GM12864 (cell line): ENCODE results near the gene ANKS1B.
"Not testable (repeated sequence)": the region's sequence is repeated elsewhere in the genome, so short reads cannot be mapped to it uniquely, and the experiment has no call there.

Experiments used
- DNase-seq: peaks from one replicate; pipeline ENCODE4 v3.0.0-alpha.2; 2011; ENCODE audit warnings: low read depth
- H3K4me3 ChIP-seq: 2 replicates; pipeline ENCODE4 v1.5.1; 2011; ENCODE audit warnings: mild to moderate bottlenecking, low read depth, low read length, control low read depth
- TF ChIP-seq, protein P1 (sequence below): IDR thresholded peaks from 2 replicates; pipeline ENCODE4 v1.5.1; 2011; ENCODE audit warnings: low read depth, mild to moderate bottlenecking, moderate library complexity, low read length, control low read depth, inconsistent platforms; ENCODE audit errors: missing control alignments

The ANKS1B gene

DNA sequence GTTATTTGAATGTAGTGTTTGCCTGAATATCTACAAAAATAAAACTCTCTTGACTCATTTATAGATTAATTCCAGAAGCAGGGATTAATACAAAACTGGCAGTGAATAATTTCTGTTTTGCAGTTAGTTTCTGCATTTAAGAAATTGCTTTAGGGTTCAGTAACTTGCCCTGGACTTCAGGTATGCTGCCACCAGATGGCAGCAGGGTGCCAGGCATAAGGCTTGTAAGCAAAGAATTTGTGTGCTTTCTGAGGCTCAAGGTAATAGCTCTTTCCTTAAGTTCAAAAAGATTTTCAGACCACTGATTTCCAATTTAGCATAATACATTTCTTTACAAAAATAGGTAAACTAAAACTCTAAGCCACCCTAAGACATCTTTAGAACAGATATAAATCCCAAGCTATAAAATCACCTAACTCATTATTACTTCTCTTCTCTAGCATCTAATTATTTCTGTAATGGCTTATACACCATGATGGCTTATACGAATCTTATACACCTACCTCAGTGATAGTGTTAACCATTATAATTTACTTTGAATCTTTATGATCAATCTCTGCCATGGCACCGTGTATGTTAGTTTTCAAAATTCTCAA is 941.3 kb downstream of the ANKS1B start:
- peak; percentile 27 for DNase-seq
- H3K4me3 ChIP-seq: no peak overlapping the region
- TF ChIP-seq, protein P1, sequence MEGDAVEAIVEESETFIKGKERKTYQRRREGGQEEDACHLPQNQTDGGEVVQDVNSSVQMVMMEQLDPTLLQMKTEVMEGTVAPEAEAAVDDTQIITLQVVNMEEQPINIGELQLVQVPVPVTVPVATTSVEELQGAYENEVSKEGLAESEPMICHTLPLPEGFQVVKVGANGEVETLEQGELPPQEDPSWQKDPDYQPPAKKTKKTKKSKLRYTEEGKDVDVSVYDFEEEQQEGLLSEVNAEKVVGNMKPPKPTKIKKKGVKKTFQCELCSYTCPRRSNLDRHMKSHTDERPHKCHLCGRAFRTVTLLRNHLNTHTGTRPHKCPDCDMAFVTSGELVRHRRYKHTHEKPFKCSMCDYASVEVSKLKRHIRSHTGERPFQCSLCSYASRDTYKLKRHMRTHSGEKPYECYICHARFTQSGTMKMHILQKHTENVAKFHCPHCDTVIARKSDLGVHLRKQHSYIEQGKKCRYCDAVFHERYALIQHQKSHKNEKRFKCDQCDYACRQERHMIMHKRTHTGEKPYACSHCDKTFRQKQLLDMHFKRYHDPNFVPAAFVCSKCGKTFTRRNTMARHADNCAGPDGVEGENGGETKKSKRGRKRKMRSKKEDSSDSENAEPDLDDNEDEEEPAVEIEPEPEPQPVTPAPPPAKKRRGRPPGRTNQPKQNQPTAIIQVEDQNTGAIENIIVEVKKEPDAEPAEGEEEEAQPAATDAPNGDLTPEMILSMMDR: peak; percentile 83

DNA sequence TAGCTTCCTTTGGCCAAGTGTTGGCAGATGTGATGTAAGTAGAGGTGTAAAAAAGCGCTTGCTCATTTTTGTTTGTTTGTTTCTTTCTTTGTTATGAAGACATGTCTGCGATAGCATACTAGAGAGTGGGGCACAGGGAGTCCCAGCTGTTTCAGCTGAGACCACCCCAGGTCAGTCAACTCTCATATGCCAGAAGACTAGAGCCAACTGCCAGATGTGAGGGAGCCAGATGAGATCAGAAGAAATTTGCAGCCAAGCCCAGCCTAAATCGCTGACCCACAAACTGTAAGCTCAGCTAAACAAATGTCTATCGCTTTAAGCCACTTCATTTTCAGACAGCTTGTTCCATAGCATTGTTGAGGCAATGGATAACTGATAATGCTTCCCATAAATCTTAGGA is 942.5 kb downstream of the ANKS1B start:
- TF ChIP-seq, protein P1: no peak
- no peak for DNase-seq
- H3K4me3 ChIP-seq: no peak overlapping the region

DNA sequence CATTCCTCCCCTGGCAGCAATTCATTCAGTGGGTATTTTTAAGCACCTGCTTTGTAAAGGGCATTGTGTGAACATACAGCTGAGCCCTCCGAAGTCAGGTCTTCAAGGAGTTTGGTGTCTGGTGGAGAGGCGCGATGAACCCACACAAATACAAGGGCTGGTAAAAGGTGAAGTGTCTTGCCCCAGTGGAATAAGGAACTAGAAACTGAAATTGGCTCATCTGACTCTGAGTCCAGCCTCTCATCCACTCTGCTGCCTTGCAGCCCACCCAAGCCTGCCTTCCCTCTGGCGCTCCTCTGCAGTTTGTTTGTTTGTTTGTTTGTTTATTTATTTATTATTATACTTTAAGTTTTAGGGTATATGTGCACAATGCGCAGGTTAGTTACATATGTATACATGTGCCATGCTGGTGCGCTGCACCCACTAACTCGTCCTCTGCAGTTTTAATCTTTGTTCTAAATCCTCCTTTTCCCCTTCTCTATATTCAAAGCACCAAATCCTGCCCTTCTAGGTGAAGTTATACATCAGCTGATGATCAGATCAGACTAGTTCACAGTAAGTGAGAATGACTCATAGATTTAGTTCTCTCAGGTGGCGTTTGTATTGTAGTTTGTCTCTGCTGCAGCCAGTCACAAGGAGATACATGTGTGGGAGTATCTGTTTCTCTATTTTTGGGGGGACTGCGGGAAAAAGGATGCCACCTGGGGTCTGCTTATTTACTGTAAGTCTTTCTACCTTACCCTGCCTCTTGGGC is 945.2 kb downstream of the ANKS1B start:
- TF ChIP-seq, protein P1: no peak
- DNase-seq: no peak
- no peak overlapping the region for H3K4me3 ChIP-seq

DNA sequence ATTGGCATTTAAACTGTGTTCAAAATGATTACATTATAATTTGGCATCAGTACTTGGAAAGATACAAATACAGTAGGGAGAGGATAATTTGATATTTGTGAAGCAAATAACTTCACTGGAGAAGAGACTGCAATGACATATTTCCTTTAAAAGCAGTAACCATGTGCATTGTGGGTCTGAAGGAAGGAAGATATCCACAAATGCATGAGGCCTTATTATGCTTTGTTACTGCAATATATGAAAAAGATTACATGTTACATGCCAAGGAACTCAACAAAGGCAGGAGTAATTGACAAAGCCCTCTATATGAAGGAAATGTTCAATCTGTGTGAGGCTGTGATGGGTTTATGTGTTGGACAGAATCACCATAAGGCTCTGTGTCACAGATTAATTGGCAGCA is 948.2 kb downstream of the ANKS1B start:
- no peak for DNase-seq
- TF ChIP-seq, protein P1: no peak

DNA sequence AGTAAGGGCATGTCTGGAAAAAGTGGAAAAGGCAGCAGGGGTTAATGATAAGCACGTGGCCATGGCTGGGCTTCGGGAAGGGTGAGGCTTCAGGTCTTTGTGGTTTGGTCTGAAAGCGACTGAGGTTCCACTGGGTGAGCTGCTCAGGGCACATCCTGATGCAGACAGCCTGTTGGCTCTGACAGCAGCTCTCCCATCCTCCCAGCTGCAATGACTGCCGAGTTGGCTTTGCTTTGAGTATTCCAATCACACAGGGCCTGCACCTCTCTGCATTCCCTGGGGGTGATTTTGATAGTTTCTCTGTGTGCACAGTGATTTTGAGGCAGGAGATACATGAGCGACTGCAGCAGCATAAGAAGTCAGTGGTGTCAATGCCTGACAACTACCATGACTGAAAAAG is 948.9 kb downstream of the ANKS1B start:
- TF ChIP-seq, protein P1: no peak
- no peak overlapping the region for H3K4me3 ChIP-seq
- no peak for DNase-seq

More for the DNA sequence above, 948.2 kb downstream of the ANKS1B start:
- no peak overlapping the region for H3K4me3 ChIP-seq

DNA sequence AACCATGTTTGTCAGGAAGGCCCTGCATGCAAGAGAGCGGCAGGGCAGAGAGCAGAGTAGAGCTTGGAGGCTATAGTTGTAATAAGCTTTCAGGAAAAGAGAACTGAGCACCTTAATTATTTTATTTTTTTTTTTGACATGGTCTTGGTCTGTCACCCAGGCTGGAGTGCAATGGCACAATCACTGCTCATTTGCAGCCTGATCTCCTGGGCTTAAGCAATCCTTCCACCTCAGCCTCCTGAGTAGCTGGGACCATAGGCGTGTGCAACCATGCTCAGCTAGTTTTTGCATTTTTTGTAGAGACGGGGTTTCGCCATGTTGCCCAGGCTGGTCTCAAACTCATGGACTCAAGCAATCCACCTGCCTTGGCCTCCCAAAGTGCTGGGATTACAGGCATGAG is 950.5 kb downstream of the ANKS1B start:
- H3K4me3 ChIP-seq, DNase-seq: not testable (repeated sequence)

DNA sequence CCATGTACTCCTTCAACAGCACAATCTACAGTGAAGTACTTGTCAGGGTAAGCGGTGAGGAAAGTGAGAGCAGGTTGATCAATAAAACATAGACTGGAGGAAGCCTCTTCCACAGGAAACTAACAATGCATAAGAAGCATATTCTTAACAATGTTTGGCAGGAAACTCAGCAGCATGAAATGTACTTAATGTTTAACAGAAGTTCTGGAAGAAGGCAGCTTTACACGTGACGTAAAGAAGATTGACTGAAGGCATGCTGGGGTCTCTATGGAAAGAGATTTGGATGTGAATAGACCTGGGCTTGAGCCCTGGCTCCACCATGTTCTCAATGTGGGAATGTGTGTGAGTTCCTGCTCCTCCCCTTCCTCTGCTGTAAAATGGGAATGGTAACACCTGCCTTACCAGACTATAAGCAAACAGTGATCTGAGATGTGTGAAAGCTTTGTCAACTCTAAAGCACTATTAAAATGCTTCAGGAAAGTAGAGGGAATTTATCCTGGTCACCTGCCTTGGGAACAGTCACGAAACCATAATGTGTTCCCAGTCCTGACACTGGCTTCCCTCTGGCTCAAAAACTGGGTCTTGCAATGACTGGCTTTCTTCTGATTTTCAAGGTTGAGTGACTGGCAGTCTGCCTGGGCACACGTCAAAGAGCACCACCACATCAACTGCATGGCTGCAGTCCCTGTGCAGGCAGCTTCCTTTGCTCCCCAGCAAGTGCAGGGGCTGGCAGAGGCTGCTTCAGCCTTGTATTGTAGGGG is 955.0 kb downstream of the ANKS1B start:
- TF ChIP-seq, protein P1: no peak
- no peak for DNase-seq
- H3K4me3 ChIP-seq: no peak overlapping the region
